GM06990 (cell line): ENCODE measurements around the gene NPIPA1.
"Not testable (repeated sequence)": the region's sequence is repeated elsewhere in the genome, so short reads cannot be mapped to it uniquely, and the experiment has no call there.

Source experiments
- DNase-seq: peaks from one replicate; pipeline ENCODE4 v3.0.0-alpha.2; 2011; ENCODE audit not compliant: insufficient read length; ENCODE audit errors: extremely low read depth
- H3K27me3 ChIP-seq: replicated peaks from 2 replicates; pipeline ENCODE4 v1.6.0; 2011; ENCODE audit warnings: low read length; ENCODE audit not compliant: control insufficient read depth, insufficient read depth
- H3K36me3 ChIP-seq: 2 replicates; pipeline ENCODE4 v1.5.1; 2011; ENCODE audit warnings: low read length; ENCODE audit not compliant: control insufficient read depth, insufficient read depth
- H3K4me3 ChIP-seq: replicated peaks from 2 replicates; pipeline ENCODE4 v1.5.1; 2011; ENCODE audit warnings: low read depth, mild to moderate bottlenecking, control low read depth, low read length

The NPIPA1 gene

GRCh38 chr16:14937143-14937542 is at the start of gene NPIPA1:
Gene NPIPA1, plus strand, starts transcription at chr16:14937443. Its CDS starts 0 bp downstream, at chr16:14937443.
- not testable (repeated sequence) for H3K27me3 ChIP-seq, H3K4me3 ChIP-seq, DNase-seq, H3K36me3 ChIP-seq

DNA sequence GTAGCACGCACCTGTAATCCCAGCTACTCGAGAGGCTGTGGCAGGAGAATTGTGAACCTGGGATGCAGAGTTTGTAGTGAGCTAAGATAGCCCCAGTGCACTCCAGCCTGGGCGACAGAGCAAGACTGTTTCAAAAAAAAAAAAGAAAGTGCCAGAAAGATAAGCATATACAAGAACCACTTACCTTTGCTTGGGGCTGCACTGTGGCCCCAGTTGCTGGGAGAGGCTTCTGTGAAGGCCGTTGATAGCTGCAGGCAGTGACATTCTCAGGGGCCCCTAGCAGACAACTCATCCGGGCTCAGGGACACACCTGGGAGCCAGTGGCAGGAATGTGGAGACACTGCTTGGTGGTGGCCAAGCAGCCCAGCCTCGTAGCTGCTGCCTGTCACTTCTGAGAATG is 45.1 kb upstream of the NPIPA1 start:
- DNase-seq, H3K36me3 ChIP-seq, H3K4me3 ChIP-seq, H3K27me3 ChIP-seq: not testable (repeated sequence)

DNA sequence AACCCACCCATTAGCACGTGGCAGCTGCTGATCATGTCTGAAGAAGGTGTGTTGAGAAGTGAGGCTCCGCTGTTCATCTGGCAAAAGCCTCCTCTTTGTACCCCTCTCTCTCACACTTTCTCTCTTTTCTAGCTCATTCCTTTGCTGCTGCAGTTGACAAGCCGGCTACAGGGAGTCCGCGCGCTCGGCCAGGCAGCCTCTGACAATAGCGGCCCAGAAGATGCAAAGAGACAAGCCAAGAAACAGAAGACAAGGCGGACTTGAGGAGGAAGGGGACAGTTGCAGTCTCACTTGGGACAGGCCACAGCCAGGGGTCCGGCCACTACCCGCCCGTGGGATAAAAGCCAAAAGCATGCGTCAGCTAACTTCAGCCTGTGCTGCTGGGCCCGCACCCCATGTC is 41.9 kb upstream of the NPIPA1 start:
- not testable (repeated sequence) for DNase-seq, H3K4me3 ChIP-seq, H3K36me3 ChIP-seq, H3K27me3 ChIP-seq

GRCh38 chr16:14896023-14896422 is 41.2 kb upstream of the NPIPA1 start:
- H3K27me3 ChIP-seq, DNase-seq, H3K4me3 ChIP-seq, H3K36me3 ChIP-seq: not testable (repeated sequence)

- not testable (repeated sequence) for H3K36me3 ChIP-seq, H3K27me3 ChIP-seq, H3K4me3 ChIP-seq, DNase-seq
Measured at GRCh38 chr16:14897006-14897664, 40.1 kb upstream of the NPIPA1 start.

GRCh38 chr16:14898162-14898561 is 39.1 kb upstream of the NPIPA1 start:
- DNase-seq, H3K36me3 ChIP-seq, H3K27me3 ChIP-seq, H3K4me3 ChIP-seq: not testable (repeated sequence)

DNA sequence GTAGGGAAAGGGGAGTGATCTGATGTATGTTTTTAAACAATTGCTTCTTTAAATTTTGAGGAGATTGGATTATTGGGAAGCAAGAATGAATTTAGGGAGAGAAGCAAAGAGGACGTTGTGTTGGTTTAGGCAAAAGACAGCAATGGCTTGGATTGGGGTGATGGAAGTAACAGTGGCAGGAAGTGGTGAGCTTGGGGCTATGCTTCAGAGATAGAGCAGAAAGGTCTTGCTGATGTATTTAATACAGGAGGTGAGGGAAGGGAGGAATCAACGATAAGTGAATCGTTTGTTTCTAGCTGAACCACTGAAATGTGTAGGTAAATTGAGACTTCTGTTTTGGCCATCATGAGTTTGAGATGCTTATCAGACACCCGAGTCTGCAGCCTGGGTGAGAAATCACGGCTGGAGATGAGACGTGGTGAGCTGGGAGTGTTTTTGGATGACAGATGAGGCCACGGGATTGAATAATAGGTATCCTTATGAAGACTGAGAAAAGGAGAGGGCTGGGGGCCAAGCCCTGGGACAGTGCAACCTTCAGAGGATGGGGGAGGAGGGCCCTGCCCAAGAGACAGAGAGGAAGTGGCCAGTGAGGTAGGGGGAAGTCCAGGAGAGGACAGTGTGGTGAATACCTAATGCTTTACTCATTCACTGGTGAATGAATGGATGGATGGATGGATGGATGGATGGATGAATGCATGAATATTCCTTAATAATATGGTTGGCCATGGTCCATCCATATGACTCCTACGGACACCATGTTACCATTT is 33.9 kb upstream of the NPIPA1 start:
- H3K27me3 ChIP-seq, DNase-seq, H3K4me3 ChIP-seq, H3K36me3 ChIP-seq: not testable (repeated sequence)

DNA sequence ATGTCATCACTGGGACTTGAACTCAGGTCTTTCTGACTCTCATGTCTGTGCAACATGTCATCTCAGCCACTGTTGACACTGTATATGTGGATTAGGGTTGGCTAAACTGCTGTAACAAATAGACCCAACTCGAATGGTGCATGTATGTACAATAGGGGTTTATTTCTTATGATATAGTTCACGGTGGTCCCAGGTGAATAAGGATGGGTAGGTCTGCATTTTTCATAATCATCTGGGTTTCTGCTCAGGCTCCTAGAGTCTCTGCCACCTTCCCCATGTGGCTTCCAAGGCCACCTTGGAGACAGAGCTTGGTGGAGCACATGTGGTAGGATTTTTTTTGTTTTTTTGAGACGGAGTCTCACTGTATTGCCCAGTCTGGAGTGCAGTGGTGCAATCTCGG is 27.5 kb upstream of the NPIPA1 start:
- H3K4me3 ChIP-seq, result not testable (repeated sequence)

DNA sequence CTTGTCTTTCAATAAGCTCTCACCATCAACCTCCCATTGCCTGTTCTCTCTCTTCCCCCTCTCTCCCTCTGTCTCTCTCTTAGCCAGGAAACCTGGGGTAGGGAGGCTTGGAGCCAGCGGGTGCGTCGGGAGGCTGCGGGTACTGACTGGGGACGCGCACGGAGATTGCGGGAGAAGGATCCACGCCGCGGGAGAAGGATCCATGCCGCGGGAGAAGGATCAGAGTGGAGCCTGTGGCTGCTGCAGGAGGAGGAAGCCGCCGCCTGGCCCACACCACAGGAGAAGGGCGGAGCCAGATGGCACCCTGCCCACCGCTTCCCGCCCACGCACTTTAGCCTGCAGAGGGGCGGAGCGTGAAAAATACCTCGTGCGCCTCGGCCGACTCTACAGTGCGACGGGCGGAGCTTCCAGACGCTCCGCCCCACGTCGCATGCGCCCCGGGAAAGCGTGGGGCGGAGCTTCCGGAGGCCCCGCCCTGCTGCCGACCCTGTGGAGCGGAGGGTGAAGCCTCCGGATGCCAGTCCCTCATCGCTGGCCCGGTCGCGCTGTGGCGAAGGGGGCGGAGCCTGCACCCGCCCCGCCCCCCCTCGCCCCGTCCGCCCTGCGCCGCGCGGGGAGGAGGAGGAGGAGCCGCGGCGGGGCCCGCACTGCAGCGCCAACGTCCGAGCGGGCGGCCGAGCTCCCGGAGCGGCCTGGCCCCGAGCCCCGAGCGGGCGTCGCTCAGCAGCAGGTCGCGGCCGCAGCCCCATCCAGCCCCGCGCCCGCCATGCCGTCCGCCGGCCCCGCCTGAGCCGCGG is 26.2 kb upstream of the NPIPA1 start:
- not testable (repeated sequence) for H3K4me3 ChIP-seq, H3K27me3 ChIP-seq, DNase-seq, H3K36me3 ChIP-seq

More for the DNA sequence above, 27.5 kb upstream of the NPIPA1 start:
- not testable (repeated sequence) for H3K36me3 ChIP-seq, DNase-seq, H3K27me3 ChIP-seq

GRCh38 chr16:14911954-14912353 is 25.3 kb upstream of the NPIPA1 start:
- H3K27me3 ChIP-seq, DNase-seq, H3K36me3 ChIP-seq: not testable (repeated sequence)
- peak overlapping the region; percentile 53 for H3K4me3 ChIP-seq

- not testable (repeated sequence) for H3K4me3 ChIP-seq
Measured at GRCh38 chr16:14912588-14912987, 24.7 kb upstream of the NPIPA1 start.

GRCh38 chr16:14918504-14918903 is 18.7 kb upstream of the NPIPA1 start:
- H3K27me3 ChIP-seq, H3K4me3 ChIP-seq, DNase-seq, H3K36me3 ChIP-seq: not testable (repeated sequence)

More at GRCh38 chr16:14912588-14912987, 24.7 kb upstream of the NPIPA1 start:
- not testable (repeated sequence) for DNase-seq, H3K27me3 ChIP-seq, H3K36me3 ChIP-seq

DNA sequence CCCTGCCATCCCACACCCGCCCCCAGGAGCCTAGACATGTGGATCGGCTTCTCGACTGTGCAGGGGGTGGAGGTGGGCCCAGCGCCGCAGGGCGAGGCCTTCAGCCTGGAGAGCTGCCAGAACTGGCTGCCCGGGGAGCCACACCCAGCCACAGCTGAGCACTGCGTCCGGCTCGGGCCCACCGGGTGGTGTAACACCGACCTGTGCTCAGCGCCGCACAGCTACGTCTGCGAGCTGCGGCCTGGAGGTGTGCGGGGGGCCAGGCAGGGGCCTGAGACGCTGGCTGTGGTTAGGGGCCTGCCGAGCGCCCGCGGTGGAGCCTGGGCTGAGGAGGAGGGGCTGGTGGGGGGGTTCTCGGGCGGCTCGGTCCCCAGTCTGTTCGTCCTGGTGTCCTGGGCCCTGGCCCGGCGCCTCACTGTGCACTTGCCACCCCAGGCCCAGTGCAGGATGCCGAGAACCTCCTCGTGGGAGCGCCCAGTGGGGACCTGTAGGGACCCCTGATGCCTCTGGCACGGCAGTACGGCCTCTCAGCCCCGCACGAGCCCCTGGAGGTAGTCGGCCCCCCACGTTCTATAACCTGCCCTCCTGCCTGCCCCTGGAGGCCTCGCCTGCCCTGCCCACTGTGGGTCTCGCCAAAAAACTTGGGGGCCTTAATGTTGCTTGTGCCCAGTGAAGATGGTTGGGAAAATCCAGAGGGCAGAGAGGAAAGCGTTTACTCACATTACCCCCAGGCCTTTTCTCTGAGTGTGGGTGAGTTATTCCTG is 17.2 kb upstream of the NPIPA1 start:
- not testable (repeated sequence) for H3K4me3 ChIP-seq, H3K27me3 ChIP-seq, H3K36me3 ChIP-seq, DNase-seq
